GM04504 (cell line): ENCODE data around the gene ARHGEF19.
A peak's percentile ranks its signal among the peaks of the same experiment; 100 is the strongest.
"Not testable (repeated sequence)": the region's sequence is repeated elsewhere in the genome, so short reads cannot be mapped to it uniquely, and the experiment has no call there.

ENCODE experiments used
- DNase-seq: peaks from one replicate; pipeline ENCODE4 v3.0.0-alpha.2; 2012; ENCODE audit warnings: low read depth

The ARHGEF19 gene

DNA sequence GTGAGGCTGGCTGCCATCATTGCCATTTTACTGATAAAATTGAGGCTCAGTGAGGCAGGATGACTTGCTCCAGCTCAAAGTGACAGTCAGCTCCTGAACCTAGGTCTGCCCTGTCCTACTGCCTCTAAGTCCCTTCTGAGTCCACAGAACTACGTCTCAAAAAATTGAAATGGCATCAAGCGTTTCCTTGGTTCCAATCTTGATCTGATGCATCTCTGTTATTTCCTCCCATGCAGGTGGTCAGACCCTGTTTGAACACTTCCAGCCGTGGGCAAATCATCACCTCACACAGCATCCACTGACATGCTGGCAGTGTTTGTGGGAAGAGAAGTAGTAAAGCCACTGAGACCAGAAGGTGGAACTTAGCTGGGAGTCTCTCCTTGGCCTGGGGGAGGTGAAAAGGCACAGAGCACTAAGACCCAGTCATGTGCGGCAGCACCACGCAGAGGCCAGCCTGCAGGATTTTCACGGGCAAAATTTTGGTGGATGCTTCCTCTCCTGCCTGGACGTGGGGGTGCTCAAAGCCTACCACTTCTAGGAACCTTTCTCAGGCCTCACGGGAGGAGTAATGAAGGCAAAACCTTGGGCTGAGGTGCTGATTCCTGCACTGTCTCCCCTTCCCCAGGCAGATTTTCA is 32.3 kb upstream of the ARHGEF19 start:
- no peak for DNase-seq

DNA sequence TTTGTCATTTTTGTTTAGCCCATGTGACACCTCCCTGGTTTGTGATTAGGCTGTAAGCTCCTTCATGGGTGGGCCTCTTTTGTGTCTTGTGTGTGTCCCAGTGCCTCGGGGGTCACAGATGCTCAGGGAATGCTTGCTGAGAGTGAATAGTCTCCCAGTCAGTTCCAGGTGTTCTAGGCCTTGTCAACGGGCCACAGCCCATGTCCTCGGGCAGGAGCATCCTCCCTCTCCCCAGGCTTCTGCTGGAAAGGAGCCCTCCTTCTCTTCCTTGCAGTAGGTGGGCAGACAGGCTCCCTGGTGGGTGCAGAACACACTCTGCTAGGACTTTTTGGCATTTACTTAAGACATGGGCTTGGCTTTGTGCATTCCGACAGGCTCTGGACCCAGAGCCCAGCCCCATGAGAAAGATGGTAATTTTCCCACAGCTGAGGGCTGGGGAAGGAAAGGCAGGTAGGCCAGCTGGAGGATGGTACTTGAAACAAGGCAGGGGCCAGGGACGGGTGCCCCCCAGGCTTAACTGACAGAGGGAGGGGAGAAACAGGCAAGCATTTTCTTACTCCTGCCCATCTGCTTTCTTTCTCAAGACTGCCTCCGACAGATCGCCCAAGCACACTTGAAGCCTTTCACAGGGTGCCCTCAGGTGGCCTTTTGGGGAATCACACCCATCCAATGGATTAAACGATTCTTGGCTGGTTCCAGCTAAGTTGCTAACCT is 31.6 kb upstream of the ARHGEF19 start:
- DNase-seq, result peak; percentile 73

DNA sequence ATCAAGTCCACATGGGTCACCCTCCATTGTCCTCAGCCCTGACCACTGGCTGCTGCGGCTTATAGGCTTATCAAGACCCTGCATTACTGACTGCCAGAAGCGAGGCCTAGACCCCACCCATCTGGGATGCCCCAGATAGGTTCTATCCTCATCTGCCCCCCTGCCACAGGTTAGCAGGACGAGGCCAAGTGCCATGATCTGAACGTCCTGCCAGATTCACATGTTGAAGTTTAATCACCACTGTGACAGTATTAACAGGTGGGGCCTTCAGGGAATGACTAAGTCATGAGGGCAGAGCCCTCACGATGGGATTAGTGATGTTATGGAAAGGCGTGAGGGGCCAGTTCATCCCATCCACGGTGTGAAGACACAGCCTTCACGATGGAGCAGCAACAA is 30.8 kb upstream of the ARHGEF19 start:
- no peak for DNase-seq

DNA sequence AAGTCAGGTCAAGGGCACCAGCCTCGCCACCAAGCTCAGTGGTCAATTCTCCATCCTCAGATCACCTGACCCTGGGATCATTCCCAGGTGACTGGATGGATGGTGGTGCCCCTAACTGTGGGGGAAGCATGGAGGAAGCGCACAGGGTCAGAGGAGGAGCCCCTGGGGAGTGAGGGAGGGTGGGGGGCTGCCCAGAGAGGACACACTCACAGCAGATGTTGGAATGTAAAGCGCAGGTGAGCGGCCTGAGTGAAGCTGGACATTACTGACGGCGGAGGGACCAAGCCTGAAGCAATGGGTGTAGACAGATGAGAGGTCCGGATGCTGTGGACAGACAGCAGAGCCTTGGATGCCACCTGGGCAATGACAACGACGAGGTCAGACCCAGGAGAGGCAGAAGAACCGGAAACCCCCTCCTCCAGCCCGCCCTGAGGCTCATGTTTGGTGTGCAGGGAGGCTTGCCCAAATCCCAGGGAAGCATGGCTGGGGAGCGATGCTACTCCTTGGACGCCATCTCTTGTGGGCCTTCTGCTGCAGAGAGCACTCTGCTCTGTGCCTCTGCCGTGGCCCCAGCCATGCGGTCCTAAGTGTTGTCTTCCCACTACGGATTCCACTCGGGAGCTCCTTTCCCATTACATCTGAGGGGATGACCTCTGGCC is 30.2 kb upstream of the ARHGEF19 start:
- DNase-seq, result no peak

DNA sequence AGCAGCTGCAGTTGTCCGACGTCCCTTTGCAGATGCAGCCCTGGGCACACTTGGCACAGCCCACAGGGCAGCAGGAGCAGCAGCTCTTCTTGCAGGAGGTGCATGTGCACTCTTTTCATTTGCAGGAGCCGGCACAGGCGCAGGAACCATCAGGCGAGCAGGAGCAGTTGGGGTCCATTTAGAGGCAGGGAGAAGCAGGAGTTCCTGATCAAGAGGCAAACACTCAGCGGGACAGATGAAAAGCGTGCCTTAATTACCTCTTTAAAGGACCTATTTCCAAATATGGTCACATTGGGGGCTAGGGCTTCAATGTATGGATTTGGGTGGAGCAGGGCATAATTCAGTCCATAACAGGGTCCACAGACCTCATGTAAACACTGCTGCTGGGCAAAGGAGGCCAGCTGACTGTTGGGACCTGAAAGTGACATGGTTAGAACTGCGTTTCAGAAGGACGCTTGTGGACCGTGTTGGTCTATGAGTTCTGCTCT is 28.8 kb upstream of the ARHGEF19 start:
- DNase-seq, result no peak

DNA sequence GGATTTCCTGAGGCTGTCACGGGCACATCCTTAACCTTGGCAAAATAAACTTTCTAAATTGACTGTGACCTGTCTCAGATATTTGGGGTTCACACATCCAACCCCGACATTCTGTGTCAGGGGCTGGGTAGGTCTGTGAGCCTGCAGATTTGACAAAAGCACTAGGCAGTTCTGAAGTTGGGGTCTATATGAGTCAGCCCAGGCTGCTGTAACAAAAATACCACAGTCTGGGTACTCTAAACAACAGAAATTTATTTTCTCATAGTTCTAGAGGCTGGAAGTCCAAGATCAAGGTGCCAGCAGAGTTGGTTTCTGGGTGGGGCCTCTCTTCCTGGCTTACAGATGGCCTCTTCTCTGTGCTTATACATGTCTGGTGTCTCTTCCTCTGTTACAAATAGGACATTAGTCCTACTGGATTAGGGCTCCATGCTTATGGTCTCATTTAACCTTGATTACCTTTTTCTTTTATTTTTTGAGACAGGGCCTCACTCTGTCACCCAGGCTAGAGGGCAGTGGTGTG is 27.6 kb upstream of the ARHGEF19 start:
- DNase-seq, result no peak

DNA sequence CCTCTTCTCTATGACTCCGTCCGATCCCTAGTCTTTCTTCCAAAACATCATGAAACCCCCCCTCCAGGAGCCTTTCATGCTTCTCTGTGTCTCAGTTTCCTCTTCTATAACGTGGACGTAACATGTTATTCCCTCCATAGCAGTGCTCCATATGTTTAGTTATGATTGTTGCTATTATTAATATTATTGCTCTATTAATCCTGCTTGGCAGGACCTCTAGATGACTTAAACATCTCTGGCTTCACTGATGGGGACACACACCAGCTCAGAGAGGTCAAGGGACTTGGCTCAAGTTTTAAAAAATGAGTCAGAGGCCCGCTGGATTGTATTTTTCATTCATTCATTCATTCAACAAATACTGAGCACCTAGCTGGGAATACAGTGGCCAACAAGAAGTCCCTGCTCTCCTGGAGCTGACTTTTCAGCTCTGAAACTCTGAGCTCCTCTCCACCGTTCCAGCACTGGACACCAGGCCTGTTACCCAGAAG is 24.9 kb upstream of the ARHGEF19 start:
- no peak for DNase-seq

DNA sequence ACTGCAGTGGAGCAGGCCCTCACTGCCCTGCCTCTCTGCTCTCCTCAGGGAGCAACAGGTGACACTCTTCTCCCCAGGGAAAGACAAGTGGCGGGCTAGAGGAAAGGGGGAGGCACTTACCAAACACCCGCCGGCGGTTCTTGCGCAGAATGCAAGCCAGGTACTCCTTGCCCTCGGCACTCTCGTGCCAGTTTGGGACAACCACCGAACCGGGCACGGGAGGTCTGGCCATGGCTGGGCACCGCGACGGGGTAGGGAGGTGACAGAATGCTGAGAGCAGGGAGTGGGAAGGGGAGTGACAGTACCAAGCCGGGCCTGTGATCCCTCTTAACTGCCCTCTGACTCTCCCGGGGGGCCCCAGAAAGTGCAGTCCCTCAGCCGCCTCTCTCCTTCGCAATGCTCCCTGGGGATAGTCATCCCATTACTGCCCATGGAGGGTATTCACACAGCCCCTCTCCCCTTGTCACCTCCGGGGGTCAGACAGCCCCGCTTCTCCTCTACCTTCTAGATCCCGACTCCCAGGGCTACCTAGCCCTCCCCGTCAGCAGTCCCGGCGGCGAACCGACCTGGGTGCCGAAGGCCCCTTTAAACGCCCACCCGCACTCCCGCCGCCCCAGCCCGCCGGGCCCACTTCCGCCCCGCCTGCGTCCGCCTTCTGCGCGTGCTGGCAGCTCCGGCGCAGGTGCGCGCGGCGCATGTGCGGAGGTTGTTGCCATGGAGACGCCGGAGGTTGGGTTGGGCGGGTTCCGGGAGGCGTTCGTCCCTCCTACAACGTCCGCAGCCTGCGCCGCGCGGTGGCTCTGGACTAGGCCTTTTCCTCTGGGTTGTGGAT is 24.3 kb upstream of the ARHGEF19 start, which contains the start of gene CPLANE2:
Gene CPLANE2 (minus strand): TSS at position 673 of the 832 bp plus-strand sequence. CDS start 441 bp downstream, at position 232.
- peak; percentile 73 for DNase-seq

DNA sequence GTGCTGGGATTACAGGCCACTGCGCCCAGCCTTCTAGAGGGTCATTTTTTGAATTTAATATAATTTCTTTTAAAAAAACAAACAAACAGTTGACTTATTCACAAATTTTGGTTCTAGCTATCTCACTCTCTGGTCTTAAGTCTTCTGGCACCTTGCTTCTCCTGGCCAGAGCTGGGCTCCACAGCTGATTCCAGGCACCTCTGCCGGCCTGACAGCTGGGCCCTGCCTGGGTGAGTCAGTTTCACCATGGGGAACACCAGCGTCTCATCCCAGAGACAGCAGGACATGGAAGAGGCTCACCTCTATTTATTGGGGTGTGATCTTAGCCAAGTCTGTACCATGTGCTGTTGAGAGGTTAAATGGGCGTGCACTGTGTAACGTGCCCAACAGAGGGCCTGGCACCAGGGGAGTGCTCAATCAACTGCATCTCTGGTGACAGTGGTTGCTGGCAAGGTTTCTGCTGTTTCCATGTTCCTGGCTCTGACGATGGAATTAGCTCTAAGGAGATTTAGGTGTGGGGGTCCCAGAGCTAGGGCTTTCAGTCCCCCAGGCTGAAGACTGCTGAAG is 23.6 kb upstream of the ARHGEF19 start:
- DNase-seq, result no peak

DNA sequence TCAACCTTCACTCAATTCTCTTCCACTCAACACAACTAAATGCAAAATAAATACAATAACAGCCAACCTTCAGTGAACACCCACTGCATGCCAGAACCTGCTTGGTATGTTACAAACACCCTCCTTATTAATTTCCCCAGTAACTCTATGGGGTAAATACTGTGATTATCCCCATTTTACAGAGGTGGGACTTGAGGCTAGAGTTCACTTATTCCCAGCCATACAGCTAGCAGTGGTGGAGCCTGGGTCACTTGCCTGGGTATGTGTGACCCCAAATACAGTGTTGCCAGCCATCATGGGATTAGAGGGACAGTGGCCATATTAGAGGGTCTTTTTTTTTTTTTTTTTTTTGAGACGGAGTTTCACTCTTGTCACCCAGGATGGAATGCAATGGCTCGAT is 22.9 kb upstream of the ARHGEF19 start:
- no peak for DNase-seq

DNA sequence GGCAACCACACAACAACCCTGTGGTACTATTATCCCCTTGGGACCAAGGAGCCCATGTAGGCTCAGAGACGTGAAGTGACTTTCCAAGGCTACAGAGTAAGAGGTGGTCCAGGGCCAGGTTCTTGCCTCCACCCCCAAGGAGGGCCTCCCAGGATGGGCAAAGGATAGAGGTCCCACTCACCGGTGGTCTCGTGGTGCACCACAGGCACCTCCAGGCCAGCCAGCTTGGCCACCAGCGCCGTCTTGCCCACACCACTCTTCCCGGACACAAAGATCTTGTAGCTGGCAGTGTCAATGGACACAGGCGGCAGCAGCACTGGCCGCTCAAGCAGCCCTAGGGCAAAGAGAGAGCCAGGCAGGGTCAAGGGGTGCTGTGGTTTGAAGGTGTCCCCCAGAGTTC is 21.0 kb upstream of the ARHGEF19 start:
- no peak for DNase-seq

DNA sequence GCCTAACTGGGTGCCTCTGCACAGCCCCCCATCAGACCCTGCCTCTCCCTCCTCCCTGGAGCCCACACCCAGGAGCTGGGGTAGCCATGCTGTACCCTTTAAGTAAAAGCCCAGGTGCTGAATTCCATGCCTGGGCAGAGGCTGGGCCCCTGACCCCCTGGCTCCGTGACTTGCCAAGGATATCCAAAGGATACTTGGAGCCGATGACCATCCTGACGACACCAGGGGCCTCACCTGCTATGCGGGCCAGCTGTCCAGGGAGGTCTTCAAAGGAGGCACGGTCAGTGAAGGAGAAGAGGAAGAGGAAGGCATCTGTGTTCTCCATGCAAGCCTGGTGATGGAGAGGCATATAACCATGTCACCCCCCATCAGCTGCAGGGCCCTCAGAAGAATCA is 19.9 kb upstream of the ARHGEF19 start:
- no peak for DNase-seq

DNA sequence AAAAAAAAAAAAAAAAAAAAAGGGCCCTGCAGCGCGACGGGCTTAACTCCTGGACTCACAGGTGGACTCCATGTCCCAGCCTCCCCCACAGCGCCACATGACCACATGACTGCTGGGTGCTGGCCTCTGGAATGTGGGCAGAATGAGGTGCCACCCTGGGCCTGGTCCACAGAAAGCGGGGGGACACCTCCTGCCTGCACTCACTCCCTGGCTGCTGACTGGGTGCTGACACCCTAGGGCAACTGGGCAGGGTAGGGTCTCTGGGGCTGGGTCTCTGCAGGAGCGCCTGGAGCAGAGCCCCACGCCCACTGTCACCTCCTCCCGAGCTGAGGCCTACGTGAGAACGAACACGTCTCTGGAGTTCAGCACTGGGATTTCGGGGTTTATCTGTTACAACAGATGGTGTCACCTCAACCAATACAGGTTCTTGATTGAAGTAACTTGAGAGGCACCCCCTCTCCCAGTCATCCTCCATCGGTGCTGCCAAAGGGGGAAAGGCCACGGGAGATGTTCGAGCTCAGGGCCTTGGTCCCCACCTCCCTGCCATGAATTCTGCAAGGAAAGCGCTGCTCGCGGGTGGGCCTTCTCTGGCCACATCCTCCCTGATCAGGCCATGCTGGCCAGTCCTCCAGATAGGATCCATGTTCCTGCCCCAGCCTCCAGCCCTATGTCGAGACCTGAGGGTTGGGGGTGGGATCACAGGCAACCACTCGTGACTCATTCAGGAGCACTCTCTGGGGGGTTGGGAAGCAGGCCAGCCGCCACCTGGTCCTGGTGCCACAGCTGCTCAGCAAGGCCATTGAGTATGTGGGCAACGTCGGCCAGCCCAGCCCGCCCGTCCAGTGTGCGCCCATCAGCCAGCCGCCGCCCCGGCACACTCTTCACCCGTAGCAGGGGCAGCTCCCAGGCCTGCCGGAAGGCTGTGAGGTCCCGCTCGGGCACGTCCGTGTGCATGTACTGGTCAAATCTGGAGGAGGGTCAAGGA is 19.2 kb upstream of the ARHGEF19 start:
- DNase-seq, result no peak

DNA sequence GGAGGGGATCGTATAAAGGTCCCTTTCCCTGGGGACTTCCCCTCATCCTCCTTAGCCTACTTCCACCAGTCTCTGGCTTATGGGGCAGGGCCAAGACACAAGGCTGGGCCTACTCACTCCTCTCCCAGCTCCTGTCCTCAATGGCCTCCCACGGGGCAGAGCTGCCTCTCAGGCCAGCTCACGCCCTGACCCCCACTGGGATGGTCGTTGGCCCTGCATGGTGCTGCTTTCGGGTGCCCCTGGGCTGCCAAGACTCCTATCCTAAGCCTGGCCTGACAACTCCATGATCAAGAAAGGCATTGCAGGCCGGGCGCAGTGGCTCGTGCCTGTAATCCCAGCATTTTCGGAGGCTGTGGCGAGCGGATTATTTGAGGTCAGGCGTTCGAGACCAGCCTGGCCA is 18.3 kb upstream of the ARHGEF19 start:
- no peak for DNase-seq

DNA sequence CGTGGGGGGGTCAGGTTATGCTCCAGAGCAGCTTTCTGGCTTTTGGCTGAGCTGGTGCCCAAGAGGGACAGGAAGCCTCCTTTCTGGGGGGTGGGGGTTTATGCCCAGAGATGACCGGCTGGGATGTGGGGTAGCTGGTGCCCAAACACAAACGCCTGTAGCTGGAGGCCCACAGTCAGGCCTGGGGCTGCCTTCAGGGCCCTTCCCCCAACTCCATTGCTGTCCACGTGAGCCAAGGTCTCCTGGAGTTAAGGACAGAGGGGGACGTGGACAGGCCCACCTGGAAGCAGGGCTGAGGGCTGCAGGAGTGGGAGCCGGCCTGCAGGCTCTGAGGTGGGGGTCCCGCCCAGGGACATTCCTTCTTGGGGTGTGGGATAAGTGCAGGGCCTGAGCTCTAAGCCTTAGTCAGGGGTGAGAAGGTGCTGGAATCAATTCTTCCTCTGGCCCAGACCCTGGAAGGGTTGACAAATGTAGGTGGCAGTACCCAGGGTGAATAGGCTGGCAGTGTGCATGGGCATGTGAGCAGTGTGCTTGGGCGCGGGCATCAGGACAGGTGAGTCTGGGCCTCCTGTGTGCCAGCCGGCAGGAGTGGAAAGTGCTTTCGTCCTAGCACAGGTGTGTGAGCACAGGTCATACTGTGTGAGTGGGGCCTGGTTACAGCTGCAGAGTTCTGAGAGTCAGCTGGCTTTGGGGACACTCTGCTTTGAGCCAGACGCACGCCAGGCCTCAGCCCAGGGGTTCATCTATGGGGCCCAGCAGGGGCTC is 17.7 kb upstream of the ARHGEF19 start:
- no peak for DNase-seq

DNA sequence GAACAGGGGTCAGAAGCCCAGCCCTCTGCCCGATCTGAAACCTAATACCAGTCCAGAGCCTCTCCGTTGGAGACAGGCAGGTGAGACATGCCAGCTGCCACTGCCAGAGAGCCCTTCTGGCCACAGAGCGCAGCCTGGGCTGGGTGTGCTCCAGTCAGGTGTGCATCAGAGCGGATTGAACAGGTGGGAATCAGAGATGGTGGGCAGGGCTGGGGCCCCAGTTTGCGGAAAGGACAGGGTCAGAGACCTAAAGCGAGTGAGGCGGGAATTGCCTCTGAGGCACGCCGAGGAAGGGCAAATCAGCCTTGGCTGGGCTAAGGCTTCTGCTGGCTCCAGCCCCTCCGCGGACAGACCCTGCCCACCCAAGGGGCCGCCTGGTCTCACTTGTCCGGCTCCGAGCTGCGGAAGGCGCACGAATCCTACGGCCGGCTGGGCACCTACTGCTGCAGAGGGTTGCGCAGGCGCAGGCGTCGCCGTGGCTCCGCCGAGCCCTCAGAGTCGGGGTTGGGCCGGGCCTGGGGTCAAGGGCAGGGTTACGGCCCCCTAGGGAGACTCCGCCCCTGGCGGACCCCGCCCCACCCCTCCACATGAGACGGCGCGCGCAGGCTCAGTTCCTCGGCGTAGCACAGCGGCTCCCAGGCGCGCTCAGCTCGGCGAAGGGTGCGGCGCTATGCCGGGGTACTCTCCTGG is 14.2 kb upstream of the ARHGEF19 start:
- DNase-seq, result no peak

DNA sequence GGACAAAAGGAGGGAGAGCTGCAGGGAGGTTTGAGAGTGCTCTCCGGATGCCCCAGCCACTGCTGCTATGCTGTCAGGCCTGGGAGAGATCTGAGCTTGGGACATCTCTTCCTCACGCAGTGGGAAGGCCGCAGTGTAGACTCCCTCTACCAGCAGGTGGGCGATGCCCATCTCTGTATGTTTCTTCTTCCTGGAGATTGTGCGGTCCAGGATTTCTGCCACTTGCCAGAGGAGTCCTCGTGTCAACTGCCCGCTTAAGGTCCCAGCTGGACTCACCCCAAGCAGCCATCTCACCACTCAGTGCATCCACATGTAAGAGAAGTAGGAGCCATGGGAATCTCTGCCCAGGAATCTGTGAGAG is 13.7 kb upstream of the ARHGEF19 start:
- DNase-seq, result no peak

DNA sequence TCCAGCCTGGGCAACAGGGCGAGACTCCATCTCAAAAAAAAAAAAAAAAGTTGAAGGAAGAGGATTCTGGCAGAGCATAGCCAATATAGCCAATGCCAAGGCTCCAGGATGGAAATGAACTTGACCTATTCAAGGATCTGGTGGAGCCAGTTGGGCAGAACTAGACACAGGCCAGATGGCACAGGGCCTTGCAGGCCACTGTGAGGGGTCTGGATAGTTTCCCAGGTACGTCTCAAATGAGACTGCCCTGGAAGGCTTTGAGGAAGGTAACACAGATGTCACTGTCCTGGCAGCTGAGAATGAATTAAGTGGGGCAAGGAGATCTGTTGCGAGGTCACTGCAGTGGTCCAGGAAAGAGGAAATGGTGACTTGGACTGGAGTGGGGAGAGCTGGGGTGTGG is 12.0 kb upstream of the ARHGEF19 start:
- DNase-seq, result no peak

DNA sequence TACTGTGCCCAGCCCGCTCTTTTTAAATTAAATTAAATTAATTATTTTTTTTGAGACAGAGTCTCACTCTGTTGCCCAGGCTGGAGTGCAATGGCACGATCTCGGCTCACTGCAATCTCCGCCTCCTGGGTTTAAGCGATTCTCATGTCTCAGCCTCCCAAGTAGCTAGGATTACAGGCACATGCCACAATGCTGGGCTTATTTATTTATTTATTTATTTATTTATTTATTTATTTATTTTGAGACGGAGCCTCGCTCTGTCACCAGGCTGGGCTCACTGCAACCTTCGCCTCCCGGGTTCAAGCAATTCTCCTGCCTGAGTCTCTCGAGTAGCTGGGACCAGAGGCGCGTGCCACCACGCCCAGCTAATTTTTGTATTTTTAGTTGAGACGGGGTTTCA is 10.3 kb upstream of the ARHGEF19 start:
- DNase-seq, result not testable (repeated sequence)
